ENCODE results near the gene FAM216A.

The FAM216A gene

DNA sequence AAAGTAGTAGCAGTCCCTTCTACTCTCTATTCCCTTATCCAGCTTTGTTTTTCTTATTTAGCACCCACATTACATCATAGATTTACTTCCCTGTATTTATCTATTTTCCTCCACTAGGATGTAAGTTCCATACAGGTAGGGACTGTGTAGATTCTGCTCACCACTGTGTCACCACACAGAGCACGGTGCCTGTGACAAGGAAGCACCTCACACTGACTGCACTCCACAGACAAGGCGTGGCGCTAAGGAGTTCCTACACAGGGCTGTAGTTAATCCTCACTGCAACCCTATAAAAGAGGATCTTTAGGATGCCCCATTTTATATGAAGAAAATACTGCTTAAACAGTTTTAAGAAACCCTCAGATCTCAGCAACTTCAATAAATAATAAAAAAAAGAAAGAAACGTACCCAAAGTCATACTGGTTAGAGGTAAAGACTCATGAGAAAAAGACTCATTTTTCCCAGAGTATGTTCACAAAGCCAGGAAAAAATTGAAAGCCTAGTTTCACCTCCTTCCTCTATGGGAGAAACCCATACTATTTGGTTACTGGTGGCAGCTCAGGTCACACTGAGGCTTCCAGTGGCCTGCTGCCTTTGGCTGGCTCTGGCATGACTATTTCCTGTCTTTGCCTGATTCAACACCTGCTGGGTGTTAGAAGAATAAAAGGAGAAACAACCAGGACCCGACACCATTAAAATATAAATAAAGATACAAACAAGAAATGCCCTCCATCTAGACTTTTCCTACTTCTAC lies 70.4 kb downstream of the FAM216A start:
- no peak for DNase-seq (ENCODE audit: low spot score)

Data from HuH-7.5 (cell line).